Retina (tissue), 1 donor: ENCODE results near the gene STK33.

Source experiments
- DNase-seq: peaks from one replicate; pipeline ENCODE4 v3.0.0-alpha.2; 2016

STK33 gene

DNA sequence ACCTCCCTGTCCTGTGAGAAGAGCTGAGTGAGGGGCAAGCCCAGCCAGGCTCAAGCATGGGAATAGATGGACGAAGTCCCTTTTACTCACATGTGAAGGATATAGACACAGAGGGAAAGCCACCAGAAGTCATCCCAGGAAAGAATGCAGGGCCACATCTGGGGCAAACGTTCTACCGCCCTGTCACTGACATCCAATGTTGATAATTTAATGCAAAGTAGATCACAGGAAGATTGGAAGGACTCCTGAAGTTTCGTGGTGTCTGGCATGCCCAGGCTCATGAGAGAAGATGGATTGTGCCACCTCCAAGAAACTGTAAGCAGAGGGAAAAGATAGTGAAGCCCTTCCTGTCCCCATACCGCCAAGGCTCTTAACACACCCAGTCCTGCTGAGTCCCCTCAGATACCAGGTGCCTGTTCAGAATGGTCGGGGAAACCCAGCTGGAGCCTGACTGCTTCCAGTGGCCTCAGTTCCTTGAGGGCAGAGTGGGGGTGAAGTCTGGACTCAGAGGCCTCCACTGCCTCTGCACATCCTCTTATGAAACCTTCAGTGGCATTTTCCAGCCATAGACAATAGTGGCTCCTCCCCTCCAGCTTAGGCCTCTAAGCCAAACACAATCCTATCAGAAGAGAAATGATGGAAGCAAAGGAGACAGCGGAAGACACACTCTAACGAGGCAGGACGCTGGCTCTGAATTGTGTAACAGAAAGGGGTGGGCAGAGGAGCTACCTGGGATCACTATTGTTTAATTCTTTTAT, 7.5 kb upstream of the STK33 start:
- no peak for DNase-seq

DNA sequence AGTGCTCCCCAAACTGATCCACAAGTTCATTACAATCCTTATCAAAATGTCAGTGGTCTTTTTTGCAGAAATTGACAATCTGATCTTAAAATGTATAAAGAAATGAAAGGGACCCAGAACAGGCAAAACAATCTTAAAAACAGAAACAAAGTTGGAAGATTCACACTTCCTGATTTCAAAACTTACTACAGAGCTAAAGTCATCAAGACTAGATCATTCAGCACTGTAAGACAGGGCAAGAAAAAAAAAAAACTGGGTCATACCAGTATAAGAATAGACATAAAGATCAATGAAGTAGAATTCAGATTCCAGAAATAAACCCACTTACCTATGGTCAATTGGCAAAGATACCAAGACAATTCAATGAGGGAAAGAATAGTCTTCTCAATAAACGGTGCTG, 4.5 kb upstream of the STK33 start:
- no peak for DNase-seq

DNA sequence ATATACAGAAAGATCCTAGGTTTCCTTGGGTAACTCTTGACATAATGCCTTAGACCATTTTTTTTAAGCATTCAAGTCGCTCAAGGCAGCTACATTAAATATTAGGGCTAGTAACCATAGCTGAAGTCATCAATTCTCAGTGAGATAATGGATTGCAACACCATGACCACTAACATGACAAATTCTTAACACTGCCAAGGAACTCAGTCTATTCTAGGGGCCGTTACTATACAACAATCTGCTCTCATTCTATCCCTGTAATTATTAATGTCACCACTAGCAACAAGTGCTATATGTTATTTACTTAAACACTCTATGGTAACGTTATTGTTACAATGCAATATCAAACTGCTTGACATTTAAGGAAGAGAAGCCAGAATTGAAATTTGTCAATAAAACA, 3.2 kb upstream of the STK33 start:
- no peak for DNase-seq

DNA sequence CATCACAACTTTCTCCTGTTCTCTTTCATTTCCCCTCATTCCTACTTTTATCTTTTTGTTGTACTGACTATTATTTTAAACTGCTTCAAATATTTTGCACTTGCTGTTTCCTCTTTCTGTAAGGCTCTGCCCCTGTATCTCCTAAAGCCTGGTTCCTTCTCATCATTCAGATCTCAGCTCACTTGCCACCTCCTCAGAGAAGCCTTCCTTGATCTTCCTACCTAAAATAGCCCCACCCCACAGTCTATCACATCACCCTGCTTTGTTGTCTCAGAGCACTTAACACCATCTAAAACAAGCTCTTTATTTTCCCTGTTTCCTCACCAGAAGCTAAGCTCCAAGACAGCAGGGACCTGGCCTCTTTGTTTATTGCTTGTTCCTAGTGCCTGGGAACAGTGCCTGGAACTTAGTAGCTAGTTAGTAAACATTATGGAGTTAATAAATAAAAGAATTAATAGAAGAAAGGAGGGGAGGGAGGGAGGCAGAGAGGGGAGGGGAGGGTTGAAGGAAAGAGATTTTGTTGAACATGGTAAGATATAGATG, 2.5 kb upstream of the STK33 start:
- DNase-seq: no peak

DNA sequence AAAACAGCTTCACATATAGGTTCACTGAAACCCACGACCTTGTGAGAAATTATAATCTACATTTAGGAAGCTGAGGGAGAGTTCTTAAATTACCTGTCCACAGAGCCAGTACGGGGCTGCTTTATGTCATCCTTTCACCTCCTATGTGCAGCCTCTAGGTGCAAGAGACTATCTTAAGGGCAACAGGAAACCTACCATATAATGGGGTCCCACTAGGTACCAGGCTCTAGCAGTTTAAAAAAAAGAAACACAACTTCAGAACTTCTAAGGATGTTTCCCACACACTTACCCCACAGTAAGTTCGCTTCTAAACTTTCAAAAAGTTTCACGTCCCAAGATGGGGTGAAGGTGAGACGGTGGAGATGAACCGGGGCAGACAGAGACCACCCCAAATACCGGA, 573 bp downstream of the STK33 start:
- no peak for DNase-seq

DNA sequence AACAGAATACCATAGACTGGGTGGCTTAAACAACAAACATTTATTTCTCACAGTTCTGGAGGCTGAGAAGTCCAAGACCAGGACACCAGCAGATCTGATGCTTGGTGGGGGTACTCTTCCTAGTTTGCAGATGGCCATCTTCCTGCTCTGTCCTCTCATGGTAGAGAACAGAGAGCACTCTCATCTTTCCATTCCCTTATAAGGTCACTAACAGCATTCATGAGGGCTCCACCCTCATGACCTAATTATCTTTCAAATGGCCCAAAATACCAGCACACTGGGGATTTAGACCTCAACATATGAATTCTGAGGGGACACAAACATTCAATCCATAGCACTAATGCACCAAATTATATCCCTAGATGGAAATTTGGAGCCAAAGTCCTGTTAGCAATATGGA, 6.1 kb downstream of the STK33 start:
- no peak for DNase-seq

DNA sequence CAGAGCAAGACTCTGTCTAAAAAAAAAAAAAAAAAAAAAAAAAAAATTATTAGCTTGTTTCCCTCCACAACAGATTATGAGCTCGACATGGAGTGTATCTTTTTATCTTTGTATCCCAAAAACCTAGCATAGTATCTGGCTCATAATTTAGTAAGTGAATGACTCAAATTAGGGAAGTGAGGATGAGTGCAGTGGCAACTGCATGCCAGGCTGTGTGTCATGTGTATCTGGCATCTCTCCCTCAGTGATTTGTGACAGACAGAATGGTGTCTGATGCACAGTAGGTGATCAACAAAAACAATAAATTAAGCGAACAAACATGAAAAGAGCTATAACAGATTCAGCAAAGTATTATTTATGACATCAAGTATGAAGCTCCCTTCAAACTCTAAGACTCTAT, 7.2 kb downstream of the STK33 start:
- DNase-seq: no peak

DNA sequence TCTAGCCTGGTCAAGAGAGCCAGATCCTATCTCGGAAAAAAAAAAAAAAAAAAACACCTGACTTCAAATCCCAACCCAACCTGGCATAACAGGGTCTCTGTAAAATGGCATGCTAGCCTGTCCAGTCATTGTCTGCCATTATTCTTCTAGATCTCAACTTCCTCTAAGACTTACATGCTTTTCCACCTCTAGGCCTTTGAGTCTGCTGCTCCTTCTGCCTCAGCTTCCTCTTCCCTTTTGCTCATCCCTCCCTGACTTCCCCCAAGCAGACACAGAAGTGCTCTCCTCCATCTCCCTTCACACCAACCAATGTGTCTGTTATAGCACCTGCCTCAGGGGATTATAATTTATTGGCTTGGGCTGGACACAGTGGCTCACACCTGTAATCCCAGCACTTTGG, 7.8 kb downstream of the STK33 start:
- DNase-seq: no peak

DNA sequence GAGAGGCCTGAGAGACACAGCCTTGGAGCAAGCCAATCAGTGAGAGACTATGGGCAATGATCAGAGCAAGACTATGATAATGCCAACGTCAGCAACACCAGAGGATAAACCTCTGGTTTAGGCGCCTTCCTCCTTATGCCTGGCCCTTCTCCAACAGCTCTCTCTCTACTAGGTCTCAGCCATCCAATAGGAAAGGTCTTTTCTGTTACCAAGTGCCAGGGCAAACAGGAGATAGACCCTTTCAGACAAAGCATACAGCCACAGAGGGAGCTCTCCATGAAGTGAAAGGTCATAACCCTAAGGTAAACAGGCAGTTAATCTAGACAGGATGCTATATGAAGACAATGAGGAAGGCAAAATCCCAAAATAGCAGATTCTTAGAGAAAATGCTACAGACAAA, 9.5 kb downstream of the STK33 start:
- no peak for DNase-seq

DNA sequence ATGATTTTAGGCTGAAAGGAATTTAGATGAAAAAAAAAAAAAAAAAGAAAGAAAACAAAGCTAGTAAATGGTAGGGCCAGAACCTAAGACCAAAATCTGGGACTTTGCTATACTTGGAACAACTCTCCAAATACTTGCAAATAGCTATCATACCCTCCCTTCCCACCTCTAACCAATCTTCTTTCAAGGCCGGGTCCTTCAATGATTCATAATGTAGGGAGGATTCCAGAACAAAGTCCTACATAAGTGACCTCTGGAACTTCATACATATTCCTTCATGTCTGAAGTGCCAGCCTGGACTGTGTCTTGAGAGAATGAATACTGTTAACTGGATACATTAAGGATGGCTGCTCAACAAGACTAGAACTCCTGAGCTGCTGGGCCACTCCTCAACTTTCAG, 9.9 kb downstream of the STK33 start:
- DNase-seq: no peak

DNA sequence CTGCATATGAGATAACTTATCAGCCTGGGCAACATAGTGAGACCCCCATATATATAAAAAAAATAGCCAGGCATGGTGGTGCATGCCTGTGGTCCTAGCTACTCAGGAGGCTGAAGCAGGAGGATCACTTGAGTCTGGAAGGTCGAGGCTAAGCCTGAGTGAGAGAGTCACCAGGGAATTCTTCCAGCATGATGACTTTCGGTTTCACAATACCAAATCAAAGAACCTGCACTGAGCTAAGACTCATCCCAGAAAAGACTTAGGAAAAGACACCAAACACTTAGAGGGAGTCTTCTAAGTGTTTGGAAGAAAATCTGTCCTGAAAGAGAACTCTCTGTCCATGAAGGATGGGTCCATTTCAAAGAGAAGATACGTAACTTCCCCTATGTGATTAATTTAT, 12.7 kb downstream of the STK33 start:
- DNase-seq: no peak

DNA sequence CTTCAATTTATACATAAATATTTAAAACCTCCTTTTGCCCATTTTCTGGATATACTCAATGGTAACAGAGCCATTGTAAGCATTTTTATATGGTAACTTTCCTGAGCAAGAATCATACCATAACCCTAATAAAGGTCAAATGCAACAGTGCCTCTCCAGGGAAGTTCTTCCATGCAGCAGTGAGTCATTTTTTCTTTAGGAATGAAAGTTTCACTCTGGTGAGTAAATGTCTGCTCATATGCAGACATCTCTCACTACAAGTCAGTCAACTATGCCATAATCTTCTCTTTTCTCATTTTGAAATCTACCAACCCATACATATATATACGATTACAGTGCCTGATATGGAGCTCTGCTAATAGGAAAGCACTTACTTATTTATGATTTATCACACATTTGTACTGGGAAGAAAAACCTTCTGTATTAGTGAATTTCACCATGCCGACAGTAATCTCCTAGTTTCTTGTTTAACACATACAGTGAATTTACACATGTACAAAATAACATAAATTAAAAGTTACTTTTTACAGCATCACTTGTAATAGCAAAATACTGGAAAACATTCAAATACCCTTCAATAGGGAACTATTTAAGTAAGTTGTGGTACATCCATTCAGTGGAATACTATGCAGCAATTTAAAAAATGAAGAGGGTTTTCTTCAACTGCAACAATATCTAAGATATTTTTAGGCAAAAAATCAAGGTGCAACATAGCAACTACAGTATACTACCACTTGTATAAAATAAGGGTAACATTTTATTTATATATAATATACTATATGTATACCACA, 16.0 kb downstream of the STK33 start:
- DNase-seq: no peak

DNA sequence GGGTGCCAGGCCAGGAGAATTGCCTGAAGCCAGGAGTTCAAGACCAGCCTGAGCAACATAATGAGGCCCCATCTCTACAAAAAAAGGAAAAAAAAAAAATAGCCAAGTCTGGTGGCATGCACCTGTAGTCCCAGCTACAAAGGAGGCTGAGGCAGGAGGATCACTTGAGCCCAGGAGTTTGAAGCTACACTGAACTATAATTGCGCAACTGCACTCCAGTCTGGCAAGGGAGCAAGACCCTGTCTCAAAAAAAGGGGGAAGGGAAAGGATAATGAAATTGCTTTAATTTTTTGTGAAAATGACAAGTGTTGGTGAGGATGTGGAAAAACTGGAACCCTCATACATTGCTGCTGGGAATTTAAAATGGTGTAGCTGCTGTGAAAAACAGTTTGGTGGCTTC, 19.2 kb downstream of the STK33 start:
- no peak for DNase-seq

DNA sequence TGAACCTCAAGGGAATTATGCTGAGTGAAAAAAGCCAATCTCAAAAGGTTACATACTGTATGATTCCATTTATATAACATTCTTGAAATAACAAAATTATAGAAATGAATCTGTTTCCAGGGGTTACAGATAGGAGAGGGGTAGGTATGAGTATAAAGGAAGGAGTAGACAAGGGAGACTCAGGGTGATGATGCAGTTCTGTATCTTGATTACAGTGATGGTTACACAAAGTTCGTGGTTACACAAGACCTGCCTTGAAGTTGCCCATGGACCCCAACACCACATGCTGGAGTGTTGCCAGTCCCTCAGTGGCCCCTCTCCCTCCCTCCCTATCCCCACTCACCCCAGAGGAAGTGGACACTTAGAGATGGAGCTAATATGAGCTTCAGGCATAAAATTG, 20.3 kb downstream of the STK33 start:
- DNase-seq: no peak

DNA sequence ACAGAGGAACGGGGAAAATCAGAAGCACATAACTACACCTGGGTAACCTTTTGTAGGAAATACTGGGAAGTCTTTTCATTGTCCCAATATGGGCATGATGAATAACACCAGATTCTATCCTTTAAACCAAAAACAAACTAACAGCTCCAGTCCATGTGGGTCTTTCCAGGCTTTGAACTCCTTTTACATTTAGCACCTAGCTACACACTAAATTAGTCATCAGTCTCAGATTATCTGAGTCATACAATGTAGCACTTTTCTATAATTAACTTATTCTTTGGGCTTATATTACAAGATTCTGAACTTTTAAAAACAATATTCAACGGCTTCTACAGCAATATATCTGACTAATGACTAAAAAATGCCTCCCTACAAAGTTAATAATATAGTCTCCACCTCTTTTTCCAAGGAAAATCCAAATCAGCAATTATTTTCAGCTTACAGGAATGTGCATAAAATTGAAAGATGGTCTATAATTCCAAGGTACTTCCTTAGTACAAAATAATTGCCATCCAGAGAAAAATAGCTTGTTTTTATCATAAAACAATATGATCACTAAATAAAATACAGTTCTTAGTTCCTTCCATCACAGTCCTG, 26.3 kb downstream of the STK33 start:
- DNase-seq: no peak

DNA sequence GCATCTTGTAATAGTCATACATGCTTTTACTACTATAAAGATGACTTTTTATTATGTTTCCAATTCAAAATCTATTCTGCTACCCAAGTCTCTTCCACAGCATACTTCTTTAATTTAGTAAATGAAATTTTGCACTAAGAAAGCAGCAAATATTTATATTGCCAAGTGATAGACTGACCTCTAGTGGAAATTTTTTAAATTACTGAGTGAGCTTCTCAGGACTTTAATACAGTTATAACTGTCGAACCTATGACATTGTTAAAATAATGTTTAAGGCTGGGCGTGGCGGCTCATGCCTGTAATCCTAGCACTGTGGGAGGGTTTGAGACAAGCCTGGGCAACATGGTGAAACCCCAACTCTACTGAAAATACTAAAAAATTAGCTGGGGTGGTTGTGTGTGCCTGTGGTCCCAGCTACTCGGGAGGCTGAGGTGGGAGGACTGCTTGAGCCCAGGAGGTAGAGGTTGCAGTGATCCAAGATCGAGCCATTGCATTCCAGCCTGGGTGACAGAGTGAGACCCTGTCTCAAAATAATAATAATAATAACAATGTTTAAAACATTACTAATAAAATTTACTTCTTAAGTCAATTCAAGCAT, 27.3 kb downstream of the STK33 start:
- peak; percentile 50 for DNase-seq

DNA sequence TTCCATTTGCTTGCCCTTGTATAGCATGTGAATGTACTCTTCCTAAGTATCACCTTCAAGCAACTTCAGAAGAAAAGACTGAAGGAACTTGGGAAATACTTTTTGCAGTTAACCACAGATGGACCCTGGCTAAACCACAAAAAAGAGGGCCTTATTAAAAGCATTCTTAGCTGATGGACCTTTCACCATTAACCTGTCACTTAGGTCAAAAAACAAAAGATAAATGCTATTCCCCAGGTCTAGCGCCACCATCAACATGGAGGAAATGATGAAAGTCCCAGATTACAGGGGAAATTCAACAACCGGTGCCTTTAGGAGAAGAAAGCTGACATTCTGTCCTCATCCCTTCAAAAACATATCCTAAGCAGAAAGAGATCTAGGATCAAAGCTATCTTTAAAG, 29.5 kb downstream of the STK33 start:
- no peak for DNase-seq

DNA sequence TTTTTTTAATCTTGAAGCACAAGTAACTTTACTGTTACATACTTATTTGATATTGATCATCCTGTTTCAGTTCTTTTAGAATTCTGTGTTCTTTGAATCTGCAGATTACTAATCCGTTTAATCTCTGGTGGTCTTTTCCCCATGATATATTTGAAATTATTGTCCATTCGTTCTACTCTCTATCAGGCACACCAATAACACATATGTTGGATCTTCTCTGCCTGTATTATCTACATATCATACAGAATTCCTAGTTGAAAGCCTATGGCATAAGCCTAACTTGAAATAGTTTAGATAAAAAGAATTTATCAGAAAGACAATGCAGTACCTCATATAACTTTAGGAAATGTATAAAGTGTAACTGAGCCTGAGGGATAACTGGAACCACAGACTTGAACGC, 32.6 kb downstream of the STK33 start:
- DNase-seq: no peak

DNA sequence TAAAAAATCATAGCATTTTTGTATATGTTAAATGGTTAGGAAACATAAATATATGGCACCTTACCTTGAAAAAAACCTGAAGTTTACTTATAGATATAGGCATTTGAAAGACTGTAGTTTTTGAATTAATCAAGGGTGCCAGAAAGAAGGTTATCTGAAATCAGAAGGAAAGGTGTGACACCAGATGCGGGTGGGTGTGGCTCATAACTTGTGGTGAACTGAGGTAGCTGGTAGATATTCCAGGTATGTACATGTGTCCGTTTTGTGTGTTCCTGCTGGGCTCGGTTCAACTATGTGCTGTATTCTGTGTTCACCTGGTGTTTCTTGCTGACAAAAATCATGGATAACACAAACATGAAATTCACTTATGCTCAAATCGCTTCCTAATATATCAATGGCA, 35.6 kb downstream of the STK33 start:
- no peak for DNase-seq

DNA sequence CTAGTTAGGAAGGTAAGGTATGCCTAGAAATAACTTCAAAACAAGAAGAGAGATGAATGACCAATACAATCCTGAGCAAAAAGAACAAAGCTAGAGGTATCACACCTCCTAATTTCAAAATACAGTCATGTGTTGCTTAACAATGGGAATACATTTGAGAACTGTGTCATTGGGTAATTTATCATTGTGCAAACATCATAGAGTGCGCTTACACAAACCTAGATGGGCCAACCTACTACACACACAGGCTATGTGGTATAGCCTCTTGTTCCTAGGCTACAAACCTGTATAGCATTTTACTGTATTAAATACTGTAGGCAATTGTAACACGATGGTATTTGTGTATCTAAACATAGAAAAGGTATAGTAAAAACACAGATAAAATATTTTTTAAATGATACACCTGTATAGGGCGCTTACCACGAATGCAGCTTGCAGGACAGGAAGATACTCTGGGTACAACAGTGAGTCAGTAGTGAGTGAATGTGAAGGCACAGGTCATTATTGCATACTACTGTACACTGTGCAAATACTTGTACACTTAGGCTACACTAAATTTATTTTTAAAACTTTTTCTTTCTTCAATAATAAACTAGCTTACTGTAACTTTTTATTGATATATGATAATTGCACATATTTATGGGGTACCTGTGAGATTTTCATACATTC, 48.2 kb downstream of the STK33 start:
- DNase-seq: no peak

DNA sequence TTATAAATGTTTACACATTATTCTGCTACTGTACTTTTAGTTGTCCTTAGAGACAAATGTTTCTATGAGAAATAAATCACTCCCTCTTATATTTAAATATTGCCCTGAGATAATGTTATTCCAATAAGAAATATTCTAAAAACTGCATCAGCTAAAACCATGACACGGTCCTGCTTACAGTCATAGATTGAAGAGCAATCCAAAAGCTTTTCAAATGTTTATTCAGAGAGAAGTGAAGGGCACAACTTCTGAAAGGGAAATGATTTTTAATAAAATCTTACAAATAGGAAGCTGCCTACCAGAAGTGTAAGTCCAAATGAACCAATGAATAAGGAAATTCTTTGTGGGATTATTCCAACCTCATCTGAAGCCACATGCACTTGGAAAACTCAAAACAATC, 49.2 kb downstream of the STK33 start:
- no peak for DNase-seq

DNA sequence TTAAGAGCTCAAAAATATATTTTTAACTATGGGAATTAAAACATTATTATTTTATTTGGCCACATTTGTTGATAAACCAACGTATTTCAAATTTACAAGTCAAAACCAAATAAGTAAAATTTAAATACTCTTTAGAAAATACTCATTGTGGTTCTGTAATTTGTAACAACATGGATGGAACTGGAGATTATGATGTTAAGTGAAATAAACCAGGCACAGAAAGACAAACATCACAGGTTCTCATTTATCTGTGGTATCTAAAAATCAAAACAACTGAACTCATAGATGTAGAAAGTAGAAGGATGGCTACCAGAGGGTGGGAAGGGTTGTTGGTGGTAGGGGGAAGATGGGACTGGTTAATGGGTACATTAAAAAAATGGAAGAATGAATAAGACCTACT, 50.8 kb downstream of the STK33 start:
- DNase-seq: no peak

DNA sequence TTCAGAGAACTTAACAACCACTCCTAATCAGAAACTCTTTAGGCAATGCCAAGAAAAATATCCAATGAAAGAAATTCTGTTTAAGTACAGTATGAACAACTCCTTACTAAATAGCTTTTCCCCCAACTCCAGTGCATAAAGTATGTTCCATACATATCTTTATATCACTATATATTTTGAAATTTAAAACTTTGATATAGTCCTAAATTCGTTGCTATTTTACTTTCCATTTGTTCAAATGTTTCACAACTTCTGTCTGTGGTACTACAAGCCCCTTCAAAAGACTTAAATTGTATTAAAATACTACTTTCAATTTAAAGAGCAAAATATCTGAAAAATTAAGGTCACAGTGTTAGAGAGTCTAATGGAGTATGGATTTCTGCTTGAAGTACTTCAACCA, 52.6 kb downstream of the STK33 start:
- no peak for DNase-seq
